ENCODE measurements around the gene TEPSIN.

The TEPSIN gene

GRCh38 chr17:81183316-81183715 lies 55.5 kb downstream of the TEPSIN start:
- DNase-seq (ENCODE audit: low read depth), result no peak

- DNase-seq (ENCODE audit: low read depth), result no peak
Observed at GRCh38 chr17:81182596-81182995, 56.3 kb downstream of the TEPSIN start.

GRCh38 chr17:81181811-81182185 lies 57.1 kb downstream of the TEPSIN start:
- no peak for DNase-seq (ENCODE audit: low read depth)

GRCh38 chr17:81180836-81181810 lies 57.7 kb downstream of the TEPSIN start:
- no peak for DNase-seq (ENCODE audit: low read depth)

GRCh38 chr17:81179861-81180260 lies 59.0 kb downstream of the TEPSIN start:
- DNase-seq (ENCODE audit: low read depth), result no peak

GRCh38 chr17:81179220-81179619 lies 59.6 kb downstream of the TEPSIN start:
- no peak for DNase-seq (ENCODE audit: low read depth)
